ENCODE data around the gene KDM8. TPM values are rescaled to one million over a fixed set of nuclear protein-coding genes. Genes with fewer than 3 reads are reported as not detected.

Gene KDM8
- total RNA-seq, 3 donors from 2014 or later: 1.9 to 4.5 (median 4.3) TPM

DNA sequence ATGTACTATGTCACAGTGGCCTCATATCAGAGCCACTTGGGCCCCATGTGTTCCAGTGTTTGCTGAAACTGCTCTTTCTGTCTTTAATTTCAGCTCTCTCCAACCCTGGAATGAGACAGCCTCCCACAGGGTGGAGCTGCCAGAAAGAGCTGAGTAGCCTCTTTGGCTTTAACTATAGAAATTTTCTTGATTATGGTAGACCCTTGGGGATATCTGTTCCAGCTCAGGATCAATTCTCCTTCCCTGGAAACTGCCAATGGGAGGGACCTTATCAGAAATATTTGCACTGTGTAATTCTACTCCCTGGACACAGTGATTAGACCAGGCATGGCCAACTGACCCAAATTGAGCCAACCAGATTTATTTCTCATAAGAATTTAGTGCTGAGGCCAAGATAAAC lies 39.0 kb upstream of the KDM8 start:
- H3K27ac ChIP-seq: no peak overlapping the region
- intact Hi-C loops (cut with DNase I; ENCODE audit: low total_unique reads): no loop called here
- no peak for DNase-seq (ENCODE audit: low spot score in 2 of 2)
- no peaks in the 10 kb centered on the region for H3K36me3 ChIP-seq
- TF ChIP-seq, protein P1, sequence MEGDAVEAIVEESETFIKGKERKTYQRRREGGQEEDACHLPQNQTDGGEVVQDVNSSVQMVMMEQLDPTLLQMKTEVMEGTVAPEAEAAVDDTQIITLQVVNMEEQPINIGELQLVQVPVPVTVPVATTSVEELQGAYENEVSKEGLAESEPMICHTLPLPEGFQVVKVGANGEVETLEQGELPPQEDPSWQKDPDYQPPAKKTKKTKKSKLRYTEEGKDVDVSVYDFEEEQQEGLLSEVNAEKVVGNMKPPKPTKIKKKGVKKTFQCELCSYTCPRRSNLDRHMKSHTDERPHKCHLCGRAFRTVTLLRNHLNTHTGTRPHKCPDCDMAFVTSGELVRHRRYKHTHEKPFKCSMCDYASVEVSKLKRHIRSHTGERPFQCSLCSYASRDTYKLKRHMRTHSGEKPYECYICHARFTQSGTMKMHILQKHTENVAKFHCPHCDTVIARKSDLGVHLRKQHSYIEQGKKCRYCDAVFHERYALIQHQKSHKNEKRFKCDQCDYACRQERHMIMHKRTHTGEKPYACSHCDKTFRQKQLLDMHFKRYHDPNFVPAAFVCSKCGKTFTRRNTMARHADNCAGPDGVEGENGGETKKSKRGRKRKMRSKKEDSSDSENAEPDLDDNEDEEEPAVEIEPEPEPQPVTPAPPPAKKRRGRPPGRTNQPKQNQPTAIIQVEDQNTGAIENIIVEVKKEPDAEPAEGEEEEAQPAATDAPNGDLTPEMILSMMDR (IDR thresholded peaks at IDR 0.05): no peak
- TF ChIP-seq POLR2AphosphoS5 (IDR thresholded peaks at IDR 0.05) (no peak), POLR2A (IDR thresholded peaks at IDR 0.05) (no peak)
- peaks cover 15 to 16% of the 10 kb centered on the region in 2 donors for H3K9me3 ChIP-seq
- H3K27me3 ChIP-seq: no peaks in the 10 kb centered on the region
- H3K4me3 ChIP-seq: no peak overlapping the region
- H3K4me1 ChIP-seq: no peaks in the 10 kb centered on the region

DNA sequence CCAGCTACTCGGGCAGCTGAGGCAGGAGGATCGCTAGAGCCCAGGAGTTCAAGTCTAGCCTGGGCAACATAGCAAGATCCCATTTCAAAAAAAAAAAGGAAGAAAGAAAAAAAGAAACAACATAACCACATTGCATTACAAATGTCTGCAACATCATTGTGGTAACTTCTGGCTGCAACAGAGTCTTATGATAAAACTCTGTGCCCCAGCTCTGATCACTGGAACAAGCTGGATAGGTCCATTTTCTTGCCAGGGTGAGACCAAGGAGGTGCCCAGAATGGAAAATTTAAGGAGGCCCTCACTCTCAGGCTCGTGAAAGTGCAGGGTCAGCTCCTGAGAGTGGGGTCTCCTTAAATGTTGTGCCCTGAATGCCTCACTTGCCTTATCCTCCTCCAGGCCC lies 37.8 kb upstream of the KDM8 start:
- intact Hi-C loops (cut with DNase I; ENCODE audit: low total_unique reads): no loop called here
- Histone ChIP-seq H3K4me3 (no peak overlapping the region), H3K27me3 (no peaks in the 10 kb centered on the region), H3K9me3 (peaks cover 15 to 16% of the 10 kb centered on the region in 2 donors), H3K27ac (no peak overlapping the region), H3K4me1 (no peaks in the 10 kb centered on the region), H3K36me3 (no peaks in the 10 kb centered on the region)
- TF ChIP-seq POLR2A (IDR thresholded peaks at IDR 0.05): no peak
- no peak for TF ChIP-seq POLR2AphosphoS5 (IDR thresholded peaks at IDR 0.05)
- TF ChIP-seq, protein P1 (IDR thresholded peaks at IDR 0.05): no peak
- DNase-seq (ENCODE audit: low spot score in 2 of 2): no peak

DNA sequence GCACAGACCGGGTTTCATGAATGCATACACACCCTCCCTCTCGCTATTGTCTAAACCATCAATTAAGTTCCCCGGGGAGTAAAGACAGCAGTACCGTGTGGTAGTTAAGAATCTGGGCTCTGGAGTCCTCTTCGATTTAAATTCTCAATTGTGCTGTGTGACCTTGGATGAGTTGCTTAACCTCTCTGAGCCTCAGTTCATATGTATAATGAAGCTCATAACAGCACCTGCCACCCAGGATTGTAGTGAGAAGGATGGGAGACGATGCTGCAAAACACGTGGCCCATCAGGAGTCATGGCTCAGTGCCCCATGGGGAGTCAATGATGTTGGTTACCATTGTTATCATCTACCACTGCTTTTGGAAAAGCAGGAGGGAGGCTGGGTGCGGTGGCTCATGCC lies 34.5 kb upstream of the KDM8 start:
- intact Hi-C loops (cut with DNase I; ENCODE audit: low total_unique reads): no loop called here
- Histone ChIP-seq H3K36me3 (no peaks in the 10 kb centered on the region), H3K9me3 (peaks cover 2% of the 10 kb centered on the region in 2 donors), H3K27ac (no peak overlapping the region), H3K27me3 (no peaks in the 10 kb centered on the region), H3K4me1 (no peaks in the 10 kb centered on the region), H3K4me3 (no peak overlapping the region)
- no peak for DNase-seq (ENCODE audit: low spot score in 2 of 2)
- TF ChIP-seq POLR2A (IDR thresholded peaks at IDR 0.05): no peak
- TF ChIP-seq POLR2AphosphoS5 (IDR thresholded peaks at IDR 0.05): no peak
- TF ChIP-seq, protein P1 (IDR thresholded peaks at IDR 0.05): no peak

DNA sequence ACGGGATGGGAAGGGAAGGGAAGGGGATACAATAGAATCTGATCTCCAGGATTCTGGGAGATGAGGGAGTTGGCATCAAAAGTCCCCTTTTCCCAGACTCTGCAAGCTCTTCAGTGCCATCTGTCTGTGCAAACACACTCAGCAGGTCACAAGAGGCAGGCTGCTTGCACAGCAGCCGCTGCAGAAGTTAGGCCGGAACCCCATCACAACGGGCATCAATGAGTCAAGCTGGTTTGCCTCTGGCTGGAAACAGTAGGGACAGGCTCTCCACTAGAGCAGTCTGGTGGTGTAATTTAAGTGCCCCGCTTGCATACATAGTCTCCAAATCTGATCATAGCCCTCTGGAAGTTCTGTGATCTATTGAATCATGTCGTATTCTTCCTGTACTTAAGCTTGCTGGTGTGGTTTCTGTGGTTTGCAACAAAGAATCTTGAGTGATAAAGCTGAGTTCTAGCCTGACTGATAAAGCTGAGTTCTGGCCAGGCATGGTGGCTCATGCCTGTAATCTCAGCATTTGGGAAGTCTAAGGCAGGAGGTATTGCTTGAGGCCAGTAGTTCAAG lies 33.7 kb upstream of the KDM8 start:
- H3K27ac ChIP-seq: no peak overlapping the region
- no peak for DNase-seq (ENCODE audit: low spot score in 2 of 2)
- TF ChIP-seq, protein P1 (IDR thresholded peaks at IDR 0.05): no peak
- TF ChIP-seq POLR2A (IDR thresholded peaks at IDR 0.05): no peak
- no peak for TF ChIP-seq POLR2AphosphoS5 (IDR thresholded peaks at IDR 0.05)
- no peaks in the 10 kb centered on the region for H3K9me3 ChIP-seq
- H3K4me1 ChIP-seq: no peaks in the 10 kb centered on the region
- H3K36me3 ChIP-seq: no peaks in the 10 kb centered on the region
- no peak overlapping the region for H3K4me3 ChIP-seq
- intact Hi-C loops (cut with DNase I; ENCODE audit: low total_unique reads): loop anchor here (10.0 kb wide), 1 partner anchor 205 kb away; no protein-coding TSS in a partner anchor
- H3K27me3 ChIP-seq: no peaks in the 10 kb centered on the region

DNA sequence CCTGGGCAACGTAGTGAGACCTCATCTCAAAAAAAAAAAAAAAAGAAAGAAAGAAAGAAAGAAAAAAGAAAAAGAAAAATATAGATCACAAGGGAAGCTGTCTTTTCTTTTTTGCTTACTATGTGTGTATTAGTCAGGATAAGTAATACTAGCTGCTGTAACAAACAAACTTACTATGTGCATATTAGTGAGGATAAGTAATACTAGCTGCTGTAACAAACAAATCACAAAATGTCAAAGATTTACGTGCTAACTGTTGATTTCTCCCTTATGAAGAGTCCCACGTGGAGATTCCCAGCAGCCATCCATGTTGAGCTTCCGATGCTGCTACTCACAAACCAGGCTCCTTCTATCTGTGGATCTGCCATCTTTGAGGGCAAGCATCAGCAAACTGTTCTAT lies 31.7 kb upstream of the KDM8 start:
- DNase-seq (ENCODE audit: low spot score in 2 of 2): no peak
- TF ChIP-seq, protein P1 (IDR thresholded peaks at IDR 0.05): no peak
- no peak for TF ChIP-seq POLR2A (IDR thresholded peaks at IDR 0.05)
- Histone ChIP-seq H3K36me3 (no peaks in the 10 kb centered on the region), H3K4me1 (no peaks in the 10 kb centered on the region), H3K27ac (no peak overlapping the region), H3K4me3 (no peak overlapping the region), H3K9me3 (no peaks in the 10 kb centered on the region), H3K27me3 (no peaks in the 10 kb centered on the region)
- intact Hi-C loops (cut with DNase I; ENCODE audit: low total_unique reads): loop anchor here (10.0 kb wide), 1 partner anchor 203 kb away; no protein-coding TSS in a partner anchor
